Measurements from ENCODE around the gene SHLD3. TPM values are rescaled to one million over a fixed set of nuclear protein-coding genes. Genes with fewer than 3 reads are reported as not detected.

The SHLD3 gene
- total RNA-seq, 2 experiments from 2014 or later = 5.1 to 5.3 TPM

Other genes starting within 250 kb of the SHLD3 start
- 1 to 10 TPM; 1.8 to 3.4 TPM for gene ADAMTS6, start 143.1 kb upstream of the SHLD3 start, total RNA-seq
- 100 to 1,000 TPM in 1 of 2 experiments, 10 to 100 TPM in 1; 97.8 to 110 TPM for gene CENPK, start 61.9 kb upstream of the SHLD3 start, total RNA-seq
- gene PPWD1, start 61.7 kb upstream of the SHLD3 start, total RNA-seq = 10 to 100 TPM; 46.5 to 47.7 TPM
- 1 to 10 TPM; 7.0 to 8.9 TPM for gene TRIM23, start 694 bp upstream of the SHLD3 start, total RNA-seq
- 10 to 100 TPM; 21.9 to 22.2 TPM for gene TRAPPC13, start within 50 bp of the SHLD3 start, total RNA-seq
- gene SGTB, start 97.1 kb downstream of the SHLD3 start, total RNA-seq = 10 to 100 TPM; 17.5 to 18.4 TPM
- gene NLN, start 97.2 kb downstream of the SHLD3 start, total RNA-seq = 10 to 100 TPM; 13.9 to 14.3 TPM

All from activated CD8-positive, alpha-beta T cell treated with anti-CD3 and anti-CD28 coated beads, Interleukin-2, amount 10 ng/mL, durations not matched to agents 7 days and 5 days (primary cell).